Ascending aorta (tissue), 2 donors: ENCODE data around the gene TMPO. TPM values are rescaled to one million over a fixed set of nuclear protein-coding genes. Genes with fewer than 3 reads are reported as not detected.

Source experiments
- DNase-seq, 2 donors: peaks; one replicate each; pipeline ENCODE4 v3.0.0-alpha.2; 2019; ENCODE audit warnings: low spot score in 2 of 2
- H3K27ac ChIP-seq, 2 donors: fragments of 200-600 bp; sonication (generic); one replicate each; pipeline ENCODE4 v1.5.1; 2016 to 2017; ENCODE audit warnings: mild to moderate bottlenecking in 1 of 2
- H3K27me3 ChIP-seq: fragments of 200-600 bp; sonication (generic); one replicate; pipeline ENCODE4 v1.5.1; 2017
- H3K36me3 ChIP-seq, 2 donors: fragments of 200-600 bp; sonication (generic); one replicate each; pipeline ENCODE4 v1.5.1; 2016
- H3K4me1 ChIP-seq, 2 donors: fragments of 200-600 bp; sonication (generic); one replicate each; pipeline ENCODE4 v1.5.1; 2016 to 2017; ENCODE audit warnings: mild to moderate bottlenecking in 1 of 2
- H3K4me3 ChIP-seq, 2 donors: fragments of 200-600 bp; sonication (generic); one replicate each; pipeline ENCODE4 v1.5.1; 2016 to 2017; ENCODE audit warnings: mild to moderate bottlenecking in 1 of 2
- H3K9me3 ChIP-seq, 2 donors: fragments of 200-600 bp; sonication (generic); one replicate each; pipeline ENCODE4 v1.5.1; 2016
- CTCF ChIP-seq, 3 experiments: fragments of 200-600 bp in 2 of 3; fragments of 450-650 bp in 1 of 3; sonication (generic) in 2 of 3; IDR thresholded peaks; one replicate each; pipeline ENCODE4 v1.5.1; 2016 to 2019; ENCODE audit warnings: antibody characterized with exemption in 3 of 3, mild to moderate bottlenecking in 1 of 3, moderate library complexity in 1 of 3
- intact Hi-C: fragments of 100-400 bp; cut with DNase I; formaldehyde crosslinking; loops from one replicate; pipeline ENCODE4 v1.15.1; 2023
- total RNA-seq: library from RNA; depleted of rRNA; stranded (reverse); fragments of >200 nt; gene quantifications from one replicate; pipeline ENCODE4 v1.1.0, GENCODE V29; 2016

TMPO gene
- total RNA-seq, 1 donor from 2014 or later: 80.6 TPM

- intact Hi-C loops: loop anchor here (1.0 to 10.0 kb wide), 6 partner anchors 12 to 1750 kb away; partner anchors contain the start of genes APAF1, DEPDC4, IKBIP and NEDD1
- peaks cover 4 to 17% of the 10 kb centered on the region in 2 donors for H3K4me1 ChIP-seq
- no peak for DNase-seq
- TF ChIP-seq CTCF (IDR thresholded peaks at IDR 0.05): no peak
- H3K27ac ChIP-seq: peak overlapping the region; percentile 91 to 92
- no peaks in the 10 kb centered on the region for H3K27me3 ChIP-seq
- peak overlapping the region; percentile 87 to 91 for H3K4me3 ChIP-seq
- H3K36me3 ChIP-seq: no peaks in the 10 kb centered on the region
- H3K9me3 ChIP-seq: no peaks in the 10 kb centered on the region
Observed at GRCh38 chr12:98514982-98515286, 456 bp upstream of the TMPO start.

- Histone ChIP-seq H3K27ac (peak overlapping the region; percentile 91 to 92), H3K9me3 (no peaks in the 10 kb centered on the region), H3K4me1 (peaks cover 4 to 20% of the 10 kb centered on the region in 2 donors), H3K27me3 (no peaks in the 10 kb centered on the region), H3K4me3 (peak overlapping the region; percentile 87 to 91), H3K36me3 (no peaks in the 10 kb centered on the region)
- peak; percentile 41 to 85 (median 65) for TF ChIP-seq CTCF (IDR thresholded peaks at IDR 0.05)
- intact Hi-C loops: loop anchor here (10.0 kb wide), 2 partner anchors 1611 to 1749 kb away; partner anchors contain the start of genes DEPDC4, NEDD1 and SCYL2
- DNase-seq: peak in 1 of 2 donors; percentile 82
Observed at GRCh38 chr12:98516111-98516873, 902 bp downstream of the TMPO start.

- no peaks in the 10 kb centered on the region for H3K9me3 ChIP-seq
- intact Hi-C loops: loop anchor here (10.0 kb wide), 2 partner anchors 1615 to 1745 kb away; partner anchors contain the start of genes DEPDC4, NEDD1 and SCYL2
- H3K27me3 ChIP-seq: no peaks in the 10 kb centered on the region
- H3K36me3 ChIP-seq: no peaks in the 10 kb centered on the region
- peaks cover 4 to 18% of the 10 kb centered on the region in 2 donors for H3K4me1 ChIP-seq
- H3K27ac ChIP-seq: no peak overlapping the region
- DNase-seq: no peak
- TF ChIP-seq CTCF (IDR thresholded peaks at IDR 0.05): no peak
- H3K4me3 ChIP-seq: no peak overlapping the region
Observed at GRCh38 chr12:98519257-98519907, 4.0 kb downstream of the TMPO start.

- TF ChIP-seq CTCF (IDR thresholded peaks at IDR 0.05): no peak
- Histone ChIP-seq H3K4me1 (no peaks in the 10 kb centered on the region), H3K4me3 (no peak overlapping the region), H3K9me3 (no peaks in the 10 kb centered on the region), H3K36me3 (peaks cover 19 to 37% of the 10 kb centered on the region in 2 donors), H3K27ac (no peak overlapping the region), H3K27me3 (no peaks in the 10 kb centered on the region)
- DNase-seq: no peak
- intact Hi-C loops: no loop called here
Observed at GRCh38 chr12:98530068-98530467, 14.7 kb downstream of the TMPO start.

- Histone ChIP-seq H3K36me3 (peaks cover 22 to 43% of the 10 kb centered on the region in 2 donors), H3K4me3 (no peak overlapping the region), H3K9me3 (no peaks in the 10 kb centered on the region), H3K4me1 (no peaks in the 10 kb centered on the region), H3K27ac (no peak overlapping the region), H3K27me3 (no peaks in the 10 kb centered on the region)
- no peak for DNase-seq
- TF ChIP-seq CTCF (IDR thresholded peaks at IDR 0.05): peak in 2 of 3 experiments; percentile 42 to 46
- intact Hi-C loops: no loop called here
Observed at GRCh38 chr12:98532687-98533304, 17.4 kb downstream of the TMPO start.
